H9 (cell line): ENCODE results near the gene SPEF2. TPM values are rescaled to one million over a fixed set of nuclear protein-coding genes. Genes with fewer than 3 reads are reported as not detected.

Experiments
- DNase-seq: peaks from one replicate; pipeline ENCODE4 v3.0.0-alpha.2; 2017
- H2AFZ ChIP-seq: one replicate; pipeline ENCODE4 v1.6.1; 2013; ENCODE audit warnings: mild to moderate bottlenecking, low read length, control low read depth, moderate library complexity
- H2AK5ac ChIP-seq: 2 replicates; pipeline ENCODE4 v1.6.1; 2013; ENCODE audit warnings: low read length, control low read depth, mixed read lengths; ENCODE audit not compliant: insufficient read length
- H2BK120ac ChIP-seq: one replicate; pipeline ENCODE4 v1.6.1; 2013; ENCODE audit warnings: low read depth, mild to moderate bottlenecking, low read length, control low read depth, inconsistent platforms; ENCODE audit not compliant: poor library complexity, severe bottlenecking
- H2BK12ac ChIP-seq: 2 replicates; pipeline ENCODE4 v1.6.1; 2013; ENCODE audit warnings: low read length, control low read depth, mixed read lengths, low read depth; ENCODE audit not compliant: insufficient read length
- H2BK15ac ChIP-seq: 2 replicates; pipeline ENCODE4 v1.6.1; 2013; ENCODE audit warnings: low read depth, low read length, control low read depth
- H2BK20ac ChIP-seq: one replicate; pipeline ENCODE4 v1.6.1; 2013; ENCODE audit warnings: low read depth, mild to moderate bottlenecking, low read length, control low read depth, inconsistent platforms; ENCODE audit not compliant: poor library complexity, severe bottlenecking
- H2BK5ac ChIP-seq: 2 replicates; pipeline ENCODE4 v1.6.1; 2013; ENCODE audit warnings: low read length, control low read depth, mixed read lengths; ENCODE audit not compliant: insufficient read length
- H3K14ac ChIP-seq: 2 replicates; pipeline ENCODE4 v1.6.1; 2013; ENCODE audit warnings: low read length, control low read depth; ENCODE audit not compliant: insufficient read depth
- H3K18ac ChIP-seq: 2 replicates; pipeline ENCODE4 v1.6.1; 2013; ENCODE audit warnings: low read depth, mild to moderate bottlenecking, mixed read lengths, low read length, control low read depth; ENCODE audit not compliant: insufficient read length
- H3K23ac ChIP-seq: 2 replicates; pipeline ENCODE4 v1.6.1; 2013; ENCODE audit warnings: low read length, control low read depth, mixed read lengths, low read depth; ENCODE audit not compliant: insufficient read length
- H3K23me2 ChIP-seq: 2 replicates; pipeline ENCODE4 v1.6.1; 2013; ENCODE audit warnings: low read depth, mild to moderate bottlenecking, mixed read lengths, low read length, control low read depth; ENCODE audit not compliant: insufficient read length, poor library complexity, severe bottlenecking
- H3K27ac ChIP-seq: 2 replicates; pipeline ENCODE4 v1.5.1; 2013; ENCODE audit warnings: low read length, control low read depth, mixed read lengths, low read depth; ENCODE audit not compliant: insufficient read length
- H3K27me3 ChIP-seq: 2 replicates; pipeline ENCODE4 v1.6.1; 2013; ENCODE audit warnings: low read length, control low read depth, inconsistent platforms; ENCODE audit not compliant: insufficient read depth
- H3K4ac ChIP-seq: 2 replicates; pipeline ENCODE4 v1.6.1; 2013; ENCODE audit warnings: low read depth, mild to moderate bottlenecking, control low read depth, inconsistent platforms, low read length, moderate library complexity
- H3K4me1 ChIP-seq: 2 replicates; pipeline ENCODE4 v1.6.1; 2013; ENCODE audit warnings: low read length, control low read depth, inconsistent platforms; ENCODE audit not compliant: insufficient read depth
- H3K4me2 ChIP-seq: 2 replicates; pipeline ENCODE4 v1.6.1; 2013; ENCODE audit warnings: low read length, control low read depth, mixed read lengths; ENCODE audit not compliant: insufficient read length, insufficient read depth
- H3K56ac ChIP-seq: 2 replicates; pipeline ENCODE4 v1.6.1; 2013; ENCODE audit warnings: low read depth, mild to moderate bottlenecking, mixed read lengths, low read length, control low read depth; ENCODE audit not compliant: insufficient read length
- H3K79me1 ChIP-seq: 2 replicates; pipeline ENCODE4 v1.6.1; 2013; ENCODE audit warnings: low read depth, mild to moderate bottlenecking, moderate library complexity, low read length, control low read depth, inconsistent platforms; ENCODE audit not compliant: insufficient read depth, poor library complexity, severe bottlenecking
- H3K79me2 ChIP-seq: 2 replicates; pipeline ENCODE4 v1.6.1; 2013; ENCODE audit warnings: low read length, control low read depth, inconsistent platforms; ENCODE audit not compliant: insufficient read depth
- H3K9ac ChIP-seq: 2 replicates; pipeline ENCODE4 v1.6.1; 2013; ENCODE audit warnings: low read length, control low read depth, mixed read lengths; ENCODE audit not compliant: insufficient read length; ENCODE audit errors: extremely low read depth
- H3K9me3 ChIP-seq: one replicate; pipeline ENCODE4 v1.6.1; 2013; ENCODE audit warnings: low read depth, low read length, inconsistent platforms; ENCODE audit not compliant: control insufficient read depth
- H3T11ph ChIP-seq: one replicate; pipeline ENCODE4 v1.6.1; 2013; ENCODE audit warnings: mild to moderate bottlenecking, low read length, control low read depth, inconsistent platforms
- H4K20me1 ChIP-seq: one replicate; pipeline ENCODE4 v1.6.1; 2013; ENCODE audit not compliant: control insufficient read depth, insufficient read length, insufficient read depth
- H4K5ac ChIP-seq: 2 replicates; pipeline ENCODE4 v1.6.1; 2013; ENCODE audit warnings: low read depth, mild to moderate bottlenecking, mixed read lengths, low read length, control low read depth; ENCODE audit not compliant: insufficient read length
- H4K8ac ChIP-seq: replicated peaks from 2 replicates; pipeline ENCODE4 v1.6.1; 2013; ENCODE audit warnings: low read length, control low read depth, mixed read lengths, low read depth; ENCODE audit not compliant: insufficient read length
- H4K91ac ChIP-seq: 2 replicates; pipeline ENCODE4 v1.6.1; 2013; ENCODE audit warnings: low read depth, mild to moderate bottlenecking, moderate library complexity, mixed read lengths, low read length, control low read depth; ENCODE audit not compliant: insufficient read length
- H3K27ac Mint-ChIP-seq, 3 experiments: 2 replicates in 2 of 3; 3 replicates in 1 of 3; pipeline ENCODE4 v1.8.0; 2020 to 2021; ENCODE audit warnings: mixed read lengths in 3 of 3, mild to moderate bottlenecking in 1 of 3, moderate library complexity in 1 of 3
- H3K27me3 Mint-ChIP-seq: 2 replicates; pipeline ENCODE4 v1.8.0; 2021; ENCODE audit warnings: low read depth, mild to moderate bottlenecking, moderate library complexity, mixed read lengths
- H3K36me3 Mint-ChIP-seq, 3 experiments: 2 replicates in 2 of 3; 3 replicates in 1 of 3; pipeline ENCODE4 v1.8.0; 2020 to 2021; ENCODE audit warnings: low read depth in 3 of 3, mixed read lengths in 3 of 3; ENCODE audit not compliant: insufficient read depth in 1 of 3
- H3K4me1 Mint-ChIP-seq, 2 experiments: 2 replicates each; pipeline ENCODE4 v1.8.0; 2020; ENCODE audit warnings: mixed read lengths in 2 of 2
- H3K4me3 Mint-ChIP-seq, 2 experiments: 2 replicates in 1 of 2; 3 replicates in 1 of 2; pipeline ENCODE4 v1.8.0; 2020 to 2021; ENCODE audit warnings: mild to moderate bottlenecking in 2 of 2, mixed read lengths in 2 of 2, moderate library complexity in 1 of 2
- H3K9me3 Mint-ChIP-seq, 2 experiments: 2 replicates in 1 of 2; 3 replicates in 1 of 2; pipeline ENCODE4 v1.8.0; 2020; ENCODE audit warnings: mild to moderate bottlenecking in 2 of 2, mixed read lengths in 2 of 2, moderate library complexity in 1 of 2
- CTCF ChIP-seq: fragments of 200-600 bp; sonication (generic); conservative IDR thresholded peaks from 3 replicates; pipeline ENCODE4 v1.8.0; 2021; ENCODE audit warnings: antibody characterized with exemption, mild to moderate bottlenecking
- WGBS: extraction: QIAGEN DNeasy Blood & Tissue Kit; methylation state at CpG from one replicate; pipeline ENCODE4 v1.1.7; 2013; ENCODE audit warnings: missing lambda C conversion rate, low lambda C conversion rate, mixed read lengths; ENCODE audit not compliant: insufficient read length; ENCODE audit errors: extremely low coverage; 5-methylcytosine and 5-hydroxymethylcytosine counted together
- total RNA-seq: library from RNA; stranded (reverse); gene quantifications from 2 replicates; pipeline ENCODE4 v1.2.1, GENCODE V29; 2021

SPEF2 gene
- total RNA-seq, 1 experiment from 2014 or later = 1.0 TPM

- Histone ChIP-seq H2BK20ac (no peak overlapping the region), H4K8ac (no peak overlapping the region), H3K4me1 (peaks cover 4% of the 10 kb centered on the region; the same call in 1 of the 2 replicates), H3K9me3 (no peaks in the 10 kb centered on the region), H3T11ph (no peak overlapping the region), H2AK5ac (no peak overlapping the region), H4K5ac (no peak overlapping the region), H4K91ac (no peak overlapping the region), H3K18ac (no peak overlapping the region), H3K4ac (no peak overlapping the region), H2BK5ac (no peak overlapping the region), H3K14ac (no peak overlapping the region), H3K9ac (no peak overlapping the region), H3K23ac (no peak overlapping the region), H3K4me2 (no peak overlapping the region), H3K56ac (no peak overlapping the region), H2AFZ (no peak overlapping the region), H3K79me1 (no peaks in the 10 kb centered on the region), H2BK15ac (no peak overlapping the region), H3K27me3 (no peaks in the 10 kb centered on the region), H2BK12ac (no peak overlapping the region), H3K79me2 (no peaks in the 10 kb centered on the region), H4K20me1 (no peaks in the 10 kb centered on the region), H3K27ac (no peak overlapping the region), H2BK120ac (no peak overlapping the region), H3K23me2 (no peaks in the 10 kb centered on the region)
- peaks cover 10 to 15% of the 10 kb centered on the region in 2 experiments for H3K4me1 Mint-ChIP-seq
- no peaks in the 10 kb centered on the region; a peak in 1 of 5 replicates for H3K9me3 Mint-ChIP-seq
- no peaks in the 10 kb centered on the region for H3K36me3 Mint-ChIP-seq
- no peak for TF ChIP-seq CTCF
- DNase-seq = no peak
- H3K27ac Mint-ChIP-seq = no peak overlapping the region
- H3K4me3 Mint-ChIP-seq = no peak overlapping the region
- WGBS = no CpG with 5 or more reads among the region's 1 CpG
- peaks cover 3% of the 10 kb centered on the region; the same call in 1 of the 2 replicates for H3K27me3 Mint-ChIP-seq
Measured at GRCh38 chr5:35854248-35854647, 236.6 kb downstream of the SPEF2 start.
